A549 (cell line): ENCODE data around the gene CLASP1. TPM values are rescaled to one million over a fixed set of nuclear protein-coding genes. Genes with fewer than 3 reads are reported as not detected.

Experiments
- ATAC-seq, 2 experiments: fragments of 200-7000 bp in 1 of 2; fragments of >200 bp in 1 of 2; cut with Nextera tagmentation in 1 of 2; cut with Tn5 transposase in 1 of 2; 3 replicates each; pipeline versions ENCODE4 v1.8.0 to v1.9.1; 2018 to 2020; ENCODE audit warnings: mild to moderate bottlenecking in 1 of 2, moderate library complexity in 1 of 2
- CTCF ChIA-PET: fragments of 300-600 bp; sonication (Branson Sonifier 250); formaldehyde crosslinking; extraction: SDS; loops from one replicate; lab custom pipeline; 2021; ENCODE audit warnings: antibody characterized with exemption, inconsistent platforms; lab: Yijun Ruan, JAX
- POLR2A ChIA-PET: fragments of 350-600 bp; formaldehyde crosslinking; extraction: SDS; loops from one replicate; lab custom pipeline; 2021; ENCODE audit warnings: antibody characterized with exemption, inconsistent platforms; lab: Yijun Ruan, JAX
- DNase-seq, 2 experiments: peaks; one replicate each; pipeline versions ENCODE4 v3.0.0 to v3.0.0-alpha.2; 2011 to 2016; ENCODE audit warnings: low read depth in 1 of 2, low spot score in 1 of 2
- FAIRE-seq: peaks from 2 replicates; lab custom pipeline; 2011; peaks lifted over from hg19 to GRCh38; lab: Jason Lieb, UNC
- H3K27ac ChIP-seq, 2 experiments: fragments of >200 bp; sonication (Bioruptor Twin); formaldehyde crosslinking; 3 replicates each; pipeline ENCODE4 v1.5.1; 2016 to 2017
- H3K4me1 ChIP-seq: fragments of >200 bp; sonication (Bioruptor Twin); formaldehyde crosslinking; 3 replicates; pipeline ENCODE4 v1.6.1; 2016
- H3K4me2 ChIP-seq: fragments of >200 bp; sonication (Bioruptor Twin); formaldehyde crosslinking; 3 replicates; pipeline ENCODE4 v1.6.1; 2016
- H3K4me3 ChIP-seq: fragments of >200 bp; sonication (Bioruptor Twin); formaldehyde crosslinking; 3 replicates; pipeline ENCODE4 v1.5.1; 2016
- H3K9me3 ChIP-seq: fragments of >200 bp; sonication (Bioruptor Twin); formaldehyde crosslinking; 3 replicates; pipeline ENCODE4 v1.6.1; 2016
- CEBPB ChIP-seq, 2 experiments: fragments of >200 bp in 1 of 2; sonication (Bioruptor Twin) in 1 of 2; formaldehyde crosslinking in 1 of 2; IDR thresholded peaks; 2 replicates each; pipeline ENCODE4 v1.6.1; 2012 to 2016
- EP300 ChIP-seq, 2 experiments: fragments of >200 bp; sonication (Bioruptor Twin); formaldehyde crosslinking; IDR thresholded peaks; 2 replicates in 1 of 2; 3 replicates in 1 of 2; pipeline ENCODE4 v1.6.1; 2016 to 2017
- ESRRA ChIP-seq: fragments of 150-350 bp; IDR thresholded peaks from 2 replicates; pipeline ENCODE4 v1.6.1; 2014; ENCODE audit warnings: mild to moderate bottlenecking, low read length, borderline replicate concordance
- FOSB ChIP-seq: fragments of 250-450 bp; sonication (Bioruptor Pico); IDR thresholded peaks from 2 replicates; pipeline ENCODE4 v1.5.0; 2020; ENCODE audit warnings: mild to moderate bottlenecking, moderate library complexity
- FOSL2 ChIP-seq, 2 experiments: fragments of 450-650 bp in 1 of 2; fragments of >200 bp in 1 of 2; sonication (Bioruptor Twin) in 1 of 2; formaldehyde crosslinking; IDR thresholded peaks; 2 replicates each; pipeline versions ENCODE4 v1.5.0 to v1.6.1; 2016 to 2020; ENCODE audit warnings: mild to moderate bottlenecking in 1 of 2, moderate library complexity in 1 of 2
- FOXS1 ChIP-seq: fragments of 250-450 bp; sonication (Bioruptor Pico); IDR thresholded peaks from 2 replicates; pipeline ENCODE4 v1.5.0; 2020; ENCODE audit warnings: mild to moderate bottlenecking, moderate library complexity
- HEYL ChIP-seq: fragments of 250-450 bp; sonication (Bioruptor Pico); IDR thresholded peaks from 2 replicates; pipeline ENCODE4 v1.8.0; 2021; ENCODE audit warnings: mild to moderate bottlenecking, moderate library complexity
- HOXB13 ChIP-seq: fragments of 250-450 bp; sonication (Bioruptor Pico); IDR thresholded peaks from 2 replicates; pipeline ENCODE4 v1.5.0; 2020; ENCODE audit warnings: low read depth, mild to moderate bottlenecking, moderate library complexity
- JUNB ChIP-seq: fragments of >200 bp; sonication (Bioruptor Twin); formaldehyde crosslinking; IDR thresholded peaks from 2 replicates; pipeline ENCODE4 v1.6.1; 2016
- KDM5A ChIP-seq: fragments of 200-600 bp; sonication (generic); IDR thresholded peaks from 2 replicates; pipeline ENCODE4 v1.6.1; 2016; ENCODE audit warnings: antibody characterized with exemption, mild to moderate bottlenecking
- NR3C1 ChIP-seq: fragments of >200 bp; sonication (Bioruptor Twin); formaldehyde crosslinking; IDR thresholded peaks from 3 replicates; pipeline ENCODE4 v1.6.1; 2017
- PHF8 ChIP-seq: fragments of 200-600 bp; sonication (generic); IDR thresholded peaks from 2 replicates; pipeline ENCODE4 v1.6.1; 2016; ENCODE audit warnings: low read depth, mild to moderate bottlenecking, antibody characterized with exemption, moderate library complexity, borderline replicate concordance
- RARB ChIP-seq: fragments of 250-450 bp; sonication (Bioruptor Pico); IDR thresholded peaks from 2 replicates; pipeline ENCODE4 v1.8.0; 2021; ENCODE audit warnings: mild to moderate bottlenecking, moderate library complexity
- SMC3 ChIP-seq: fragments of >200 bp; sonication (Bioruptor Twin); formaldehyde crosslinking; IDR thresholded peaks from 3 replicates; pipeline ENCODE4 v1.6.1; 2018; ENCODE audit warnings: inconsistent platforms
- ZSCAN20 ChIP-seq: fragments of 250-450 bp; sonication (Bioruptor Pico); IDR thresholded peaks from 2 replicates; pipeline ENCODE4 v1.8.0; 2022; ENCODE audit warnings: mild to moderate bottlenecking, moderate library complexity
- WGBS: methylation state at CpG from one replicate; pipeline ENCODE4 v1.1.6; 2017; ENCODE audit errors: missing lambda C conversion rate; 5-methylcytosine and 5-hydroxymethylcytosine counted together
- polyA plus RNA-seq, 4 experiments: library from polyadenylated mRNA; depleted of rRNA in 3 of 4; stranded (reverse); fragments of >200 nt; fragmentation: RNase III in 1 of 4; extraction: RNeasy Plus Mini Kit Qiagen cat#74134 plus additional on column Dnase treatment in 1 of 4; gene quantifications; 2 replicates in 3 of 4; 3 replicates in 1 of 4; pipeline ENCODE4 v1.2.3, GENCODE V29; 2011 to 2017
- TF ChIP-seq, protein P1 (sequence below): fragments of >200 bp; sonication (Bioruptor Twin); formaldehyde crosslinking; IDR thresholded peaks from 3 replicates; pipeline ENCODE4 v1.6.1; 2016
- TF ChIP-seq, protein P2 (sequence below): fragments of 150-350 bp; IDR thresholded peaks from 2 replicates; pipeline ENCODE4 v1.6.1; 2014; ENCODE audit warnings: low read depth, mild to moderate bottlenecking, low read length
- TF ChIP-seq, protein P3 (sequence below): fragments of >200 bp; sonication (Bioruptor Twin); formaldehyde crosslinking; IDR thresholded peaks from 2 replicates; pipeline ENCODE4 v1.6.1; 2016
- TF ChIP-seq, protein P4 (sequence below): fragments of >200 bp; sonication (Bioruptor Twin); formaldehyde crosslinking; IDR thresholded peaks from 3 replicates; pipeline ENCODE4 v1.5.1; 2016
- TF ChIP-seq, protein P5 (sequence below): IDR thresholded peaks from 2 replicates; pipeline ENCODE4 v1.6.1; 2012; ENCODE audit warnings: low read depth, borderline replicate concordance
- TF ChIP-seq, protein P6 (sequence below): fragments of 200-600 bp; sonication (generic); IDR thresholded peaks from 2 replicates; pipeline ENCODE4 v1.6.1; 2016; ENCODE audit warnings: antibody characterized with exemption, mild to moderate bottlenecking, moderate library complexity
- TF ChIP-seq, protein P7 (sequence below): IDR thresholded peaks from 2 replicates; pipeline ENCODE4 v1.6.1; 2012

CLASP1 gene
- polyA plus RNA-seq, 2 of the 4 experiments (the other 2 are of a cell fraction): 11.7 to 15.8 TPM

DNA sequence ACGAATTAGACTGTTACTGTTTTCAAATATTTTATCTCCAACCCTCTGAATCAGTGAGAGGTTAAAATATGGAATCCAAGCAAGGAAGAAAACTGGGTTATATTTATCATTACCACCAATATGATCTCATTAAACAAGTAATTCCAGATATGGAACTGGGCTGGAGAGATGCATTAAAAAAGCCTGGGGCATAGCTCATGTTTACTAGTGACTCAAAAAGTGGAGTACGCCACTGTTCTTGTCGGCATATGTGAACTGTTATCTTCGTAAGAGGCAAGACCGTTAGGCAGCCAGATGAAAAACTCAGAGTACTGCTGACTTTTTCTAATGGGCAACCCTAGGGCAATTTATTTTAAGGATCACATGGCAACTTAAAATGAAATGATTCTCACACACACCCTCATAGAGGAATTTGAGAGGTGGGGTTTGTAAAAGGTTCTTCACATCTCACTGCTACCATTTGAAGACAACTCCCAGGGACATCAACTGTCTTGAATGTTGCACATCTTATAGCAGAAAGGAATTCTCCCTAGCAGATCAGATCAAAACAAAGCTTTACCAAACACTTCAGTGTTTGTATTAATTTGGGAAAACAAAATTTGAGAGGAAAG lies 259.1 kb downstream of the CLASP1 start (continued):
- TF ChIP-seq HEYL (CRISPR knock-in tag): no peak
- TF ChIP-seq RARB (CRISPR knock-in tag): no peak
- no peak for TF ChIP-seq HOXB13 (CRISPR knock-in tag)
- TF ChIP-seq, protein P1, sequence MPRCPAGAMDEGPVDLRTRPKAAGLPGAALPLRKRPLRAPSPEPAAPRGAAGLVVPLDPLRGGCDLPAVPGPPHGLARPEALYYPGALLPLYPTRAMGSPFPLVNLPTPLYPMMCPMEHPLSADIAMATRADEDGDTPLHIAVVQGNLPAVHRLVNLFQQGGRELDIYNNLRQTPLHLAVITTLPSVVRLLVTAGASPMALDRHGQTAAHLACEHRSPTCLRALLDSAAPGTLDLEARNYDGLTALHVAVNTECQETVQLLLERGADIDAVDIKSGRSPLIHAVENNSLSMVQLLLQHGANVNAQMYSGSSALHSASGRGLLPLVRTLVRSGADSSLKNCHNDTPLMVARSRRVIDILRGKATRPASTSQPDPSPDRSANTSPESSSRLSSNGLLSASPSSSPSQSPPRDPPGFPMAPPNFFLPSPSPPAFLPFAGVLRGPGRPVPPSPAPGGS: no peak
- TF ChIP-seq SMC3: no peak
- TF ChIP-seq, protein P2, sequence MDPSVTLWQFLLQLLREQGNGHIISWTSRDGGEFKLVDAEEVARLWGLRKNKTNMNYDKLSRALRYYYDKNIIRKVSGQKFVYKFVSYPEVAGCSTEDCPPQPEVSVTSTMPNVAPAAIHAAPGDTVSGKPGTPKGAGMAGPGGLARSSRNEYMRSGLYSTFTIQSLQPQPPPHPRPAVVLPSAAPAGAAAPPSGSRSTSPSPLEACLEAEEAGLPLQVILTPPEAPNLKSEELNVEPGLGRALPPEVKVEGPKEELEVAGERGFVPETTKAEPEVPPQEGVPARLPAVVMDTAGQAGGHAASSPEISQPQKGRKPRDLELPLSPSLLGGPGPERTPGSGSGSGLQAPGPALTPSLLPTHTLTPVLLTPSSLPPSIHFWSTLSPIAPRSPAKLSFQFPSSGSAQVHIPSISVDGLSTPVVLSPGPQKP: no peak
- TF ChIP-seq, protein P3, sequence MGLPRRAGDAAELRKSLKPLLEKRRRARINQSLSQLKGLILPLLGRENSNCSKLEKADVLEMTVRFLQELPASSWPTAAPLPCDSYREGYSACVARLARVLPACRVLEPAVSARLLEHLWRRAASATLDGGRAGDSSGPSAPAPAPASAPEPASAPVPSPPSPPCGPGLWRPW: no peak

DNA sequence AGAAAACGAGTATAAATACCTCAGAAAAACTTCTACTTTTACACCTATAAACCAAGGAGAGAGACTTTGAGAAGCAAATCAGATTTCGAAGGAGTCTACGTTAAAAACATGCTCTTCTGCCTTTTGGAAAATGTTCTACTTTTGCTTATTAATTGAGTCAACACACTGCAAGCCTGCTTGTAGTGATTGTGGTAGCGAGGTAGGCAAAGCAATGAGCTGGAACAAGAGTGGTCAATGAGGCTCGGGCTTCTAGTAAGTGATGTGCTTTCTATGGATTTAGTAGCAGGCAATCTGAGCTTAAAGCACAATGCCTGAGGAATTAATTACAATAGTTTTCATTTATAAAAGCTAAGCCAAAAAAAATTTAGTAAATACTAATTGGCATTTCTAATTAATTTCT lies 260.9 kb downstream of the CLASP1 start:
- Histone ChIP-seq H3K27ac (no peak overlapping the region), H3K4me2 (no peak overlapping the region), H3K9me3 (no peaks in the 10 kb centered on the region), H3K4me3 (no peak overlapping the region), H3K4me1 (peaks cover 5% of the 10 kb centered on the region; the same call in 1 of the 3 replicates)
- FAIRE-seq (no peak), DNase-seq (no peak), ATAC-seq (no peak)
- TF ChIP-seq FOSL2 (IDR thresholded peaks at IDR 0.05): no peak
- TF ChIP-seq FOSL2 (CRISPR knock-in tag; IDR thresholded peaks at IDR 0.05): no peak
- TF ChIP-seq, protein P4, sequence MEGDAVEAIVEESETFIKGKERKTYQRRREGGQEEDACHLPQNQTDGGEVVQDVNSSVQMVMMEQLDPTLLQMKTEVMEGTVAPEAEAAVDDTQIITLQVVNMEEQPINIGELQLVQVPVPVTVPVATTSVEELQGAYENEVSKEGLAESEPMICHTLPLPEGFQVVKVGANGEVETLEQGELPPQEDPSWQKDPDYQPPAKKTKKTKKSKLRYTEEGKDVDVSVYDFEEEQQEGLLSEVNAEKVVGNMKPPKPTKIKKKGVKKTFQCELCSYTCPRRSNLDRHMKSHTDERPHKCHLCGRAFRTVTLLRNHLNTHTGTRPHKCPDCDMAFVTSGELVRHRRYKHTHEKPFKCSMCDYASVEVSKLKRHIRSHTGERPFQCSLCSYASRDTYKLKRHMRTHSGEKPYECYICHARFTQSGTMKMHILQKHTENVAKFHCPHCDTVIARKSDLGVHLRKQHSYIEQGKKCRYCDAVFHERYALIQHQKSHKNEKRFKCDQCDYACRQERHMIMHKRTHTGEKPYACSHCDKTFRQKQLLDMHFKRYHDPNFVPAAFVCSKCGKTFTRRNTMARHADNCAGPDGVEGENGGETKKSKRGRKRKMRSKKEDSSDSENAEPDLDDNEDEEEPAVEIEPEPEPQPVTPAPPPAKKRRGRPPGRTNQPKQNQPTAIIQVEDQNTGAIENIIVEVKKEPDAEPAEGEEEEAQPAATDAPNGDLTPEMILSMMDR: no peak
- TF ChIP-seq, protein P5, sequence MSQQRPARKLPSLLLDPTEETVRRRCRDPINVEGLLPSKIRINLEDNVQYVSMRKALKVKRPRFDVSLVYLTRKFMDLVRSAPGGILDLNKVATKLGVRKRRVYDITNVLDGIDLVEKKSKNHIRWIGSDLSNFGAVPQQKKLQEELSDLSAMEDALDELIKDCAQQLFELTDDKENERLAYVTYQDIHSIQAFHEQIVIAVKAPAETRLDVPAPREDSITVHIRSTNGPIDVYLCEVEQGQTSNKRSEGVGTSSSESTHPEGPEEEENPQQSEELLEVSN: no peak
- no peak for TF ChIP-seq HEYL (CRISPR knock-in tag)
- no peak for TF ChIP-seq ZSCAN20 (CRISPR knock-in tag)
- TF ChIP-seq SMC3: no peak
- TF ChIP-seq KDM5A: no peak
- TF ChIP-seq, protein P6, sequence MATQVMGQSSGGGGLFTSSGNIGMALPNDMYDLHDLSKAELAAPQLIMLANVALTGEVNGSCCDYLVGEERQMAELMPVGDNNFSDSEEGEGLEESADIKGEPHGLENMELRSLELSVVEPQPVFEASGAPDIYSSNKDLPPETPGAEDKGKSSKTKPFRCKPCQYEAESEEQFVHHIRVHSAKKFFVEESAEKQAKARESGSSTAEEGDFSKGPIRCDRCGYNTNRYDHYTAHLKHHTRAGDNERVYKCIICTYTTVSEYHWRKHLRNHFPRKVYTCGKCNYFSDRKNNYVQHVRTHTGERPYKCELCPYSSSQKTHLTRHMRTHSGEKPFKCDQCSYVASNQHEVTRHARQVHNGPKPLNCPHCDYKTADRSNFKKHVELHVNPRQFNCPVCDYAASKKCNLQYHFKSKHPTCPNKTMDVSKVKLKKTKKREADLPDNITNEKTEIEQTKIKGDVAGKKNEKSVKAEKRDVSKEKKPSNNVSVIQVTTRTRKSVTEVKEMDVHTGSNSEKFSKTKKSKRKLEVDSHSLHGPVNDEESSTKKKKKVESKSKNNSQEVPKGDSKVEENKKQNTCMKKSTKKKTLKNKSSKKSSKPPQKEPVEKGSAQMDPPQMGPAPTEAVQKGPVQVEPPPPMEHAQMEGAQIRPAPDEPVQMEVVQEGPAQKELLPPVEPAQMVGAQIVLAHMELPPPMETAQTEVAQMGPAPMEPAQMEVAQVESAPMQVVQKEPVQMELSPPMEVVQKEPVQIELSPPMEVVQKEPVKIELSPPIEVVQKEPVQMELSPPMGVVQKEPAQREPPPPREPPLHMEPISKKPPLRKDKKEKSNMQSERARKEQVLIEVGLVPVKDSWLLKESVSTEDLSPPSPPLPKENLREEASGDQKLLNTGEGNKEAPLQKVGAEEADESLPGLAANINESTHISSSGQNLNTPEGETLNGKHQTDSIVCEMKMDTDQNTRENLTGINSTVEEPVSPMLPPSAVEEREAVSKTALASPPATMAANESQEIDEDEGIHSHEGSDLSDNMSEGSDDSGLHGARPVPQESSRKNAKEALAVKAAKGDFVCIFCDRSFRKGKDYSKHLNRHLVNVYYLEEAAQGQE: no peak
- no peak for TF ChIP-seq FOSB (CRISPR knock-in tag)
- TF ChIP-seq, protein P7, sequence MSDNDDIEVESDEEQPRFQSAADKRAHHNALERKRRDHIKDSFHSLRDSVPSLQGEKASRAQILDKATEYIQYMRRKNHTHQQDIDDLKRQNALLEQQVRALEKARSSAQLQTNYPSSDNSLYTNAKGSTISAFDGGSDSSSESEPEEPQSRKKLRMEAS: no peak
- TF ChIP-seq FOXS1 (CRISPR knock-in tag): no peak
- TF ChIP-seq EP300 (IDR thresholded peaks at IDR 0.05): no peak
- no peak for TF ChIP-seq CEBPB (IDR thresholded peaks at IDR 0.05)
- TF ChIP-seq PHF8: no peak
- no peak for TF ChIP-seq NR3C1
- no peak for TF ChIP-seq RARB (CRISPR knock-in tag)
- TF ChIP-seq ESRRA: no peak
- TF ChIP-seq JUNB: no peak
- ChIA-PET CTCF (interaction anchor here (0.6 to 1.1 kb wide), 2 partner anchors 13 to 32 kb away, joined by 3 read pairs; no protein-coding TSS in a partner anchor), POLR2A (no interaction called here)
- 84% methylated on average over 5 of the region's 5 CpGs for WGBS
